ENCODE data around the gene LPAR3. TPM values are rescaled to one million over a fixed set of nuclear protein-coding genes. Genes with fewer than 3 reads are reported as not detected.

Gene LPAR3
- total and polyA plus RNA-seq, 5 experiments from 2014 or later = 0.40 to 2.3 (median 1.4) TPM

GRCh38 chr1:84870591-84870990 is 22.4 kb downstream of the LPAR3 start:
- Mint-ChIP-seq H3K4me1 (peaks cover 0 to 8% (median 0%) of the 10 kb centered on the region in 4 donors), H3K36me3 (peaks cover 0 to 6% (median 0%) of the 10 kb centered on the region in 3 donors), H3K27me3 (no peaks in the 10 kb centered on the region), H3K4me3 (no peak overlapping the region), H3K27ac (no peak overlapping the region), H3K9me3 (no peaks in the 10 kb centered on the region)
- ATAC-seq (no peak), DNase-seq (no peak)
- POLR2A ChIA-PET = no interaction called here

GRCh38 chr1:84869720-84870119 is 23.3 kb downstream of the LPAR3 start:
- no peaks in the 10 kb centered on the region for H3K27me3 Mint-ChIP-seq
- no peak overlapping the region for H3K4me3 Mint-ChIP-seq
- ATAC-seq = no peak
- H3K36me3 Mint-ChIP-seq = peaks cover 0 to 6% (median 4%) of the 10 kb centered on the region in 3 donors
- H3K4me1 Mint-ChIP-seq = peaks cover 3 to 14% (median 4%) of the 10 kb centered on the region in 4 donors
- no peak for DNase-seq
- POLR2A ChIA-PET = no interaction called here
- H3K27ac Mint-ChIP-seq = no peak overlapping the region
- H3K9me3 Mint-ChIP-seq = no peaks in the 10 kb centered on the region

- DNase-seq (peak in 7 of 10 donors; percentile 36 to 81 (median 57)), ATAC-seq (peak; percentile 88 to 96)
- H3K4me1 Mint-ChIP-seq = peaks cover 33 to 76% (median 59%) of the 10 kb centered on the region in 4 donors
- peak overlapping the region; percentile 54 to 90 (median 80) for H3K4me3 Mint-ChIP-seq
- peaks cover 0 to 6% (median 5%) of the 10 kb centered on the region in 3 donors for H3K36me3 Mint-ChIP-seq
- H3K27ac Mint-ChIP-seq = peak overlapping the region; percentile 84 to 96 (median 94)
- H3K9me3 Mint-ChIP-seq = no peaks in the 10 kb centered on the region
- H3K27me3 Mint-ChIP-seq = no peaks in the 10 kb centered on the region
- POLR2A ChIA-PET = no interaction called here
These were observed 30.2 kb downstream of the LPAR3 start for GRCh38 chr1:84862810-84863251.

- no peak for DNase-seq
- Mint-ChIP-seq H3K9me3 (no peaks in the 10 kb centered on the region), H3K36me3 (peaks cover 0 to 6% (median 5%) of the 10 kb centered on the region in 3 donors)
These were observed 30.9 kb downstream of the LPAR3 start for GRCh38 chr1:84861988-84862644.

GRCh38 chr1:84861516-84861915 is 31.5 kb downstream of the LPAR3 start:
- peak overlapping the region in 8 of 10 donors; percentile 3 to 96 (median 31) for H3K27ac Mint-ChIP-seq
- ATAC-seq (no peak), DNase-seq (no peak)
- peaks cover 33 to 71% (median 59%) of the 10 kb centered on the region in 4 donors for H3K4me1 Mint-ChIP-seq
- POLR2A ChIA-PET = no interaction called here
- peaks cover 0 to 5% (median 3%) of the 10 kb centered on the region in 3 donors for H3K36me3 Mint-ChIP-seq
- H3K27me3 Mint-ChIP-seq = no peaks in the 10 kb centered on the region
- H3K9me3 Mint-ChIP-seq = no peaks in the 10 kb centered on the region
- H3K4me3 Mint-ChIP-seq = peak overlapping the region in 7 of 10 donors; percentile 1 to 66 (median 23)

More at GRCh38 chr1:84861988-84862644, 30.9 kb downstream of the LPAR3 start:
- Mint-ChIP-seq H3K27me3 (no peaks in the 10 kb centered on the region), H3K27ac (peak overlapping the region; percentile 2 to 96 (median 92)), H3K4me1 (peaks cover 33 to 76% (median 59%) of the 10 kb centered on the region in 4 donors), H3K4me3 (peak overlapping the region in 7 of 10 donors; percentile 1 to 85 (median 66))
- no peak for ATAC-seq
- POLR2A ChIA-PET = no interaction called here

- Mint-ChIP-seq H3K36me3 (peaks cover 0 to 2% (median 0%) of the 10 kb centered on the region in 3 donors), H3K27me3 (no peaks in the 10 kb centered on the region), H3K9me3 (no peaks in the 10 kb centered on the region), H3K4me1 (peaks cover 39 to 74% (median 64%) of the 10 kb centered on the region in 4 donors), H3K4me3 (no peak overlapping the region), H3K27ac (peak overlapping the region in 2 of 10 donors; percentile 26 to 53)
- ATAC-seq (no peak), DNase-seq (no peak)
- POLR2A ChIA-PET = interaction anchor here (0.7 kb wide), 3 partner anchors 7 to 128 kb away, joined by 3 to 5 read pairs (median 4); no protein-coding TSS in a partner anchor
These were observed 33.1 kb downstream of the LPAR3 start for GRCh38 chr1:84859866-84860265.

GRCh38 chr1:84857906-84858305 is 35.1 kb downstream of the LPAR3 start:
- no peaks in the 10 kb centered on the region for H3K9me3 Mint-ChIP-seq
- DNase-seq (no peak), ATAC-seq (no peak)
- H3K4me3 Mint-ChIP-seq = no peak overlapping the region
- no peaks in the 10 kb centered on the region for H3K27me3 Mint-ChIP-seq
- no peak overlapping the region for H3K27ac Mint-ChIP-seq
- no peaks in the 10 kb centered on the region for H3K36me3 Mint-ChIP-seq
- H3K4me1 Mint-ChIP-seq = peaks cover 43 to 75% (median 69%) of the 10 kb centered on the region in 4 donors
- POLR2A ChIA-PET = no interaction called here

GRCh38 chr1:84856726-84857270 is 36.2 kb downstream of the LPAR3 start:
- H3K4me1 Mint-ChIP-seq = peaks cover 43 to 71% (median 62%) of the 10 kb centered on the region in 4 donors
- DNase-seq (no peak), ATAC-seq (no peak)
- no peaks in the 10 kb centered on the region for H3K36me3 Mint-ChIP-seq
- no peaks in the 10 kb centered on the region for H3K27me3 Mint-ChIP-seq
- POLR2A ChIA-PET = no interaction called here
- no peaks in the 10 kb centered on the region for H3K9me3 Mint-ChIP-seq
- peak overlapping the region in 3 of 10 donors; percentile 27 to 89 (median 75) for H3K27ac Mint-ChIP-seq
- no peak overlapping the region for H3K4me3 Mint-ChIP-seq

GRCh38 chr1:84855691-84856630 is 37.0 kb downstream of the LPAR3 start:
- Mint-ChIP-seq H3K9me3 (no peaks in the 10 kb centered on the region), H3K4me1 (peaks cover 40 to 63% (median 54%) of the 10 kb centered on the region in 4 donors), H3K36me3 (no peaks in the 10 kb centered on the region), H3K4me3 (no peak overlapping the region), H3K27ac (peak overlapping the region in 6 of 10 donors; percentile 36 to 99 (median 88)), H3K27me3 (no peaks in the 10 kb centered on the region)
- POLR2A ChIA-PET = no interaction called here
- ATAC-seq (no peak), DNase-seq (no peak)

GRCh38 chr1:84855168-84855567 is 37.8 kb downstream of the LPAR3 start:
- Mint-ChIP-seq H3K4me1 (peaks cover 38 to 57% (median 48%) of the 10 kb centered on the region in 4 donors), H3K9me3 (no peaks in the 10 kb centered on the region), H3K36me3 (no peaks in the 10 kb centered on the region), H3K4me3 (peak overlapping the region in 1 of 10 donors; percentile 12), H3K27ac (peak overlapping the region in 9 of 10 donors; percentile 36 to 99 (median 88)), H3K27me3 (no peaks in the 10 kb centered on the region)
- no peak for DNase-seq
- POLR2A ChIA-PET = no interaction called here
- ATAC-seq = no peak

GRCh38 chr1:84853741-84854721 is 39.0 kb downstream of the LPAR3 start:
- POLR2A ChIA-PET = no interaction called here
- Mint-ChIP-seq H3K4me1 (peaks cover 35 to 46% (median 40%) of the 10 kb centered on the region in 4 donors), H3K36me3 (no peaks in the 10 kb centered on the region), H3K9me3 (no peaks in the 10 kb centered on the region), H3K4me3 (peak overlapping the region in 7 of 10 donors; percentile 7 to 73 (median 26)), H3K27ac (peak overlapping the region; percentile 36 to 99 (median 88)), H3K27me3 (no peaks in the 10 kb centered on the region)
- DNase-seq (peak in 6 of 10 donors; percentile 11 to 73 (median 44)), ATAC-seq (peak; percentile 98 to 99)

Measured in naive thymus-derived CD8-positive, alpha-beta T cell (primary cell).